ENCODE measurements around the gene VPREB3. TPM values are rescaled to one million over a fixed set of nuclear protein-coding genes. Genes with fewer than 3 reads are reported as not detected.

The VPREB3 gene
- total and polyA plus RNA-seq, 2 donors (not counting 1 experiment from before 2014, with no cell fraction given) = 92.7 to 461 TPM

DNA sequence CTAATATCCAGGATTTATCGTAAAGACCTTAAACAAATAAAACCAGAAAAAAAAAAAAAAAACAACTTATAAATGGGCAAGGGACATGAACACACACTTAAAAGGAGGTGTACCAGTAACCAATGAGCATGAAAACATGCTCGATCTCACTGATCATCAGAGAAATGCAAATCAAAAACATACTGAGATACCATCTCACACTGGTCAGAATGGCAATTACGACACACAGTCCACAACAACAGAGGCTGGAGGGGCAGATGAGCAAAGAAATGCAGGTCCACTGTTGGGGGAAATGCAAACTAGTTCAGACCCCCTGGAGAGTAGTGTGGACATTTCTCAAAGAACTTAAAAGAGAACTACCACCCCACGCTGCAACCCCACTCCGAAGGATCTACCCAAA is 50.2 kb downstream of the VPREB3 start:
- H2AFZ ChIP-seq (ENCODE audit: insufficient read depth, low read depth, low read length, poor library complexity, severe bottlenecking) = no peak overlapping the region
- H3K79me2 ChIP-seq (ENCODE audit: control insufficient read depth, insufficient read depth, low read length) = peaks cover 46% of the 10 kb centered on the region
- no peak overlapping the region for H3K4me3 Mint-ChIP-seq
- intact Hi-C loops (cut with micrococcal nuclease) = no loop called here
- no peaks in the 10 kb centered on the region for H3K27me3 ChIP-seq (replicated peaks in 1 of 4; ENCODE audit: control extremely low read depth in 1 of 4, control insufficient read depth in 3 of 4, insufficient read depth in 4 of 4, low read length in 3 of 4)
- H3K27ac ChIP-seq (ENCODE audit: low read length in 2 of 2) = no peak overlapping the region
- H3K4me2 ChIP-seq (replicated peaks; ENCODE audit: low read depth, low read length, poor library complexity, severe bottlenecking) = no peak overlapping the region
- H3K9me3 Mint-ChIP-seq (ENCODE audit: insufficient read depth) = no peaks in the 10 kb centered on the region
- no peaks in the 10 kb centered on the region for H3K4me1 ChIP-seq (ENCODE audit: control insufficient read depth in 2 of 2, insufficient read depth in 2 of 2, low read length in 2 of 2)
- no peak overlapping the region for H3K4me3 ChIP-seq (ENCODE audit: control extremely low read depth in 1 of 5, extremely low read depth in 1 of 5, insufficient read depth in 1 of 5, low read depth in 2 of 5, low read length in 4 of 5)
- peaks cover 25% of the 10 kb centered on the region for H4K20me1 ChIP-seq (ENCODE audit: control insufficient read depth, insufficient read depth, low read length, poor library complexity, severe bottlenecking)
- H3K9me3 ChIP-seq (ENCODE audit: control extremely low read depth in 1 of 3, control insufficient read depth in 2 of 3, insufficient read depth in 1 of 3, low read length in 2 of 3) = no peaks in the 10 kb centered on the region
- 88% methylated on average over 3 of the region's 5 CpGs for WGBS (ENCODE audit: insufficient coverage)
- ATAC-seq (ENCODE audit: low read depth) (no peak), DNase-seq (no peak)
- H3K9ac ChIP-seq (ENCODE audit: low read length) = no peak overlapping the region
- no peaks in the 10 kb centered on the region for H3K27me3 Mint-ChIP-seq
- ChIA-PET POLR2A (no interaction called here), CTCF (no interaction called here)
- peaks cover 12 to 79% of the 10 kb centered on the region in 2 experiments for H3K36me3 ChIP-seq (replicated peaks in 1 of 2; ENCODE audit: control extremely low read depth in 1 of 2, control insufficient read depth in 1 of 2, extremely low read depth in 1 of 2, insufficient read depth in 2 of 2, low read length in 1 of 2)
- H3K27ac Mint-ChIP-seq = no peak overlapping the region
- TF ChIP-seq EZH2 (IDR thresholded peaks at IDR 0.05; ENCODE audit: borderline replicate concordance, insufficient read depth, low read depth, low read length, poor library complexity, severe bottlenecking) = no peak
- TF ChIP-seq, protein P1, sequence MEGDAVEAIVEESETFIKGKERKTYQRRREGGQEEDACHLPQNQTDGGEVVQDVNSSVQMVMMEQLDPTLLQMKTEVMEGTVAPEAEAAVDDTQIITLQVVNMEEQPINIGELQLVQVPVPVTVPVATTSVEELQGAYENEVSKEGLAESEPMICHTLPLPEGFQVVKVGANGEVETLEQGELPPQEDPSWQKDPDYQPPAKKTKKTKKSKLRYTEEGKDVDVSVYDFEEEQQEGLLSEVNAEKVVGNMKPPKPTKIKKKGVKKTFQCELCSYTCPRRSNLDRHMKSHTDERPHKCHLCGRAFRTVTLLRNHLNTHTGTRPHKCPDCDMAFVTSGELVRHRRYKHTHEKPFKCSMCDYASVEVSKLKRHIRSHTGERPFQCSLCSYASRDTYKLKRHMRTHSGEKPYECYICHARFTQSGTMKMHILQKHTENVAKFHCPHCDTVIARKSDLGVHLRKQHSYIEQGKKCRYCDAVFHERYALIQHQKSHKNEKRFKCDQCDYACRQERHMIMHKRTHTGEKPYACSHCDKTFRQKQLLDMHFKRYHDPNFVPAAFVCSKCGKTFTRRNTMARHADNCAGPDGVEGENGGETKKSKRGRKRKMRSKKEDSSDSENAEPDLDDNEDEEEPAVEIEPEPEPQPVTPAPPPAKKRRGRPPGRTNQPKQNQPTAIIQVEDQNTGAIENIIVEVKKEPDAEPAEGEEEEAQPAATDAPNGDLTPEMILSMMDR (IDR thresholded peaks at IDR 0.05) = no peak
- H3K4me1 Mint-ChIP-seq = peaks cover 1% of the 10 kb centered on the region

Other genes starting within 250 kb of the VPREB3 start
- not detected in 2 replicates for gene IGLL1, start 174.1 kb downstream of the VPREB3 start, total RNA-seq
- 0.29 TPM in 1 of 2 replicates, not detected in the other for gene IGLL1, start 174.1 kb downstream of the VPREB3 start, polyA plus RNA-seq
- gene DRICH1, start 122.1 kb downstream of the VPREB3 start, total RNA-seq = 1.5 and 1.7 TPM in 2 replicates
- 0.37 and 2.1 TPM in 2 replicates for gene DRICH1, start 122.1 kb downstream of the VPREB3 start, polyA plus RNA-seq
- 0.81 and 1.2 TPM in 2 replicates for gene RGL4, start 63.4 kb downstream of the VPREB3 start, total RNA-seq
- 2.7 and 4.1 TPM in 2 replicates for gene RGL4, start 63.4 kb downstream of the VPREB3 start, polyA plus RNA-seq
- 8.3 and 9.6 TPM in 2 replicates for gene ZNF70, start 3.3 kb downstream of the VPREB3 start, total RNA-seq
- gene ZNF70, start 3.3 kb downstream of the VPREB3 start, polyA plus RNA-seq = 2.1 and 2.9 TPM in 2 replicates
- 0.81 and 1.0 TPM in 2 replicates for gene C22orf15, start 8.6 kb upstream of the VPREB3 start, total RNA-seq
- 0.30 and 0.61 TPM in 2 replicates for gene C22orf15, start 8.6 kb upstream of the VPREB3 start, polyA plus RNA-seq
- gene CHCHD10, start 13.5 kb upstream of the VPREB3 start, total RNA-seq = 54.0 and 57.2 TPM in 2 replicates
- gene CHCHD10, start 13.5 kb upstream of the VPREB3 start, polyA plus RNA-seq = 67.1 and 124 TPM in 2 replicates
- 11.6 and 14.8 TPM in 2 replicates for gene MMP11, start 18.4 kb upstream of the VPREB3 start, total RNA-seq
- gene MMP11, start 18.4 kb upstream of the VPREB3 start, polyA plus RNA-seq = 19.0 and 21.7 TPM in 2 replicates
- gene SMARCB1, start 32.5 kb upstream of the VPREB3 start, total RNA-seq = 179 and 187 TPM in 2 replicates
- gene SMARCB1, start 32.5 kb upstream of the VPREB3 start, polyA plus RNA-seq = 121 and 190 TPM in 2 replicates
- 74.1 and 77.0 TPM in 2 replicates for gene DERL3, start 84.6 kb upstream of the VPREB3 start, total RNA-seq
- 98.8 and 142 TPM in 2 replicates for gene DERL3, start 84.6 kb upstream of the VPREB3 start, polyA plus RNA-seq
- gene SLC2A11, start 103.5 kb upstream of the VPREB3 start, total RNA-seq = 54.3 and 61.5 TPM in 2 replicates
- gene SLC2A11, start 103.5 kb upstream of the VPREB3 start, polyA plus RNA-seq = 38.6 and 43.0 TPM in 2 replicates
- 125 and 143 TPM in 2 replicates for gene MIF, start 140.0 kb upstream of the VPREB3 start, total RNA-seq
- 137 and 272 TPM in 2 replicates for gene MIF, start 140.0 kb upstream of the VPREB3 start, polyA plus RNA-seq
- not detected in 2 replicates for gene GSTT2B, start 206.8 kb upstream of the VPREB3 start, total RNA-seq
- gene GSTT2B, start 206.8 kb upstream of the VPREB3 start, polyA plus RNA-seq = not detected in 2 replicates
- 4.1 and 5.0 TPM in 2 replicates for gene DDTL, start 212.5 kb upstream of the VPREB3 start, total RNA-seq
- not detected in 2 replicates for gene DDTL, start 212.5 kb upstream of the VPREB3 start, polyA plus RNA-seq
- gene DDT, start 220.0 kb upstream of the VPREB3 start, total RNA-seq = 96.7 and 105 TPM in 2 replicates
- gene DDT, start 220.0 kb upstream of the VPREB3 start, polyA plus RNA-seq = 88.0 and 142 TPM in 2 replicates
- not detected in 2 replicates for gene GSTT2, start 225.7 kb upstream of the VPREB3 start, total RNA-seq
- not detected in 2 replicates for gene GSTT2, start 225.7 kb upstream of the VPREB3 start, polyA plus RNA-seq

Data from B cell (primary cell).